Kidney (tissue), 14 donors: ENCODE results near the gene IGFBP5. TPM values are rescaled to one million over a fixed set of nuclear protein-coding genes. Genes with fewer than 3 reads are reported as not detected.

Experiments
- DNase-seq, 5 donors: peaks; one replicate each; pipeline ENCODE4 v3.0.0-alpha.2; 2013 to 2020
- FAIRE-seq: peaks from 2 replicates; lab custom pipeline; 2012; peaks lifted over from hg19 to GRCh38; lab: Jason Lieb, UNC
- H3K27ac ChIP-seq, 2 donors: one replicate each; pipeline ENCODE4 v1.7.0; 2013; ENCODE audit warnings: low read depth in 2 of 2, low read length in 2 of 2, inconsistent platforms in 1 of 2
- H3K27me3 ChIP-seq: one replicate; pipeline ENCODE4 v1.7.1; 2013; ENCODE audit warnings: low read length, inconsistent platforms; ENCODE audit not compliant: control insufficient read depth, insufficient read depth
- H3K36me3 ChIP-seq, 3 donors: one replicate each; pipeline versions ENCODE4 v1.7.0 to v1.7.1; 2013; ENCODE audit warnings: low read length in 3 of 3, control low read depth in 1 of 3, inconsistent platforms in 1 of 3; ENCODE audit not compliant: insufficient read depth in 3 of 3, control insufficient read depth in 2 of 3
- H3K4me1 ChIP-seq, 3 donors: one replicate each; pipeline versions ENCODE4 v1.7.0 to v1.7.1; 2013; ENCODE audit warnings: low read length in 3 of 3, inconsistent platforms in 1 of 3, low read depth in 1 of 3; ENCODE audit not compliant: control insufficient read depth in 2 of 3, insufficient read depth in 2 of 3
- H3K4me3 ChIP-seq, 3 donors: one replicate each; pipeline versions ENCODE4 v1.7.0 to v1.8.1; 2013; ENCODE audit warnings: low read length in 3 of 3, control low read depth in 1 of 3, inconsistent platforms in 1 of 3
- H3K9ac ChIP-seq, 3 donors: one replicate each; pipeline versions ENCODE4 v1.7.0 to v1.7.1; 2013; ENCODE audit warnings: low read length in 3 of 3, control low read depth in 1 of 3, inconsistent platforms in 1 of 3
- H3K9me3 ChIP-seq, 3 donors: one replicate each; pipeline versions ENCODE4 v1.7.0 to v1.7.1; 2013; ENCODE audit warnings: low read length in 3 of 3, control low read depth in 1 of 3, inconsistent platforms in 1 of 3; ENCODE audit not compliant: control insufficient read depth in 2 of 3, insufficient read depth in 1 of 3
- CTCF ChIP-seq: IDR thresholded peaks from 3 replicates; pipeline ENCODE4 v1.5.1; 2012; ENCODE audit warnings: mild to moderate bottlenecking, moderate library complexity, borderline replicate concordance; ENCODE audit not compliant: insufficient read depth; ENCODE audit errors: extremely low read depth
- intact Hi-C: fragments of 100-400 bp; cut with DNase I; formaldehyde crosslinking; loops from one replicate; pipeline ENCODE4 v1.11.1; 2022
- polyA plus RNA-seq: library from polyadenylated mRNA; stranded (reverse); fragments of 350-450 nt; fragmentation: Illumina TruSeq; extraction: RNeasy Lipid Tissue Mini Kit (QIAGEN cat#74804); gene quantifications from one replicate; pipeline ENCODE4 v1.2.3, GENCODE V29; 2014; ENCODE audit warnings: low read depth, low replicate concordance; ENCODE audit not compliant: insufficient read depth
- total RNA-seq: library from RNA; stranded (reverse); fragmentation: NEBNext Ultra II Directional; extraction: Animal tissue kit (Norgen Biotek cat#: 25700); gene quantifications from one replicate; pipeline ENCODE4 v1.2.1, GENCODE V29; 2021
- donor health status: control.
- donor health status: control.
- donor health status: control.
- donor health status: control.
- donor health status: control.
- donor health status: DM: yes; HTN: yes; CAD: no.
- donor health status: Normal renal cell carcinoma (clear cell type).

IGFBP5 gene
- total and polyA plus RNA-seq, 2 donors from 2014 or later, result 362 to 572 TPM

DNA sequence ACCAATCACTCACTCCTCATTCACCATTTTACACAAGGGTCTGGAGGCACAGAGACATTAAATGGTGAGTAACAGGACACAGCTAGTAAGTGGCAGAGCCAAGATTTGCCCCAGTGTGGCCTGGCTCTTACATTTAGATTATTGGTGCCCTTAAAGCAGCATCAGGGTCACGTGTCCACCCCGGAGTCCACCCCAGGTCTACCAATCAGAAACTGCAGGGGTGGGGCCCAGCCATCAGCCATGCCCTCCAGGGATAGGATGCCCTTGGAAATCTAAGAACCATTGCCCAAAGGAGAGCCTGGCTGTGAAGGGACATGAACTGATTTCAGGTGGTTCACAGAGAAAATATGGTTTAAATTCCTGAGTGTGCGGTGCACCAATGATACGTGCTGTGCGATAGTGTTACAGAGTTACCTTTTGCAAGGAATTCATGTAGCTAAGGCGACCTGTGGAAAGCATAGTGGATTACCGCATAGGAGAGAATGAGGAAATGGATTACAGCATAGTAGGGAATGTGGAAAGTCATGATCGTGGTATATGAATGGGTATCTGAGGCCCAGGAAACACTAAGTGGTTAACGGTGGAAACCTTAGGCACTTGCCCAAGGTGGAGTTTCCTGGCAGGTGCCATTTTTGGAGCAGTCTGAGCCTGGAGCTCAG lies 17.8 kb downstream of the IGFBP5 start:
- Histone ChIP-seq H3K9me3 (no peaks in the 10 kb centered on the region), H3K27ac (no peak overlapping the region), H3K4me3 (no peak overlapping the region), H3K27me3 (no peaks in the 10 kb centered on the region), H3K4me1 (peaks cover 0 to 8% (median 5%) of the 10 kb centered on the region in 3 donors), H3K36me3 (peaks cover 0 to 18% (median 5%) of the 10 kb centered on the region in 3 donors), H3K9ac (no peak overlapping the region)
- intact Hi-C loops, result no loop called here
- FAIRE-seq, result no peak
- TF ChIP-seq CTCF, result no peak
- DNase-seq, result no peak

GRCh38 chr2:216676630-216677029 lies 18.7 kb downstream of the IGFBP5 start:
- peaks cover 0 to 5% (median 0%) of the 10 kb centered on the region in 3 donors for H3K4me1 ChIP-seq
- no peak for TF ChIP-seq CTCF
- H3K4me3 ChIP-seq, result no peak overlapping the region
- FAIRE-seq (no peak), DNase-seq (no peak)
- intact Hi-C loops, result no loop called here
- H3K27me3 ChIP-seq, result no peaks in the 10 kb centered on the region
- no peak overlapping the region for H3K9ac ChIP-seq
- no peak overlapping the region for H3K27ac ChIP-seq
- H3K9me3 ChIP-seq, result no peaks in the 10 kb centered on the region
- H3K36me3 ChIP-seq, result peaks cover 0 to 18% (median 5%) of the 10 kb centered on the region in 3 donors

- Histone ChIP-seq H3K27me3 (no peaks in the 10 kb centered on the region), H3K4me1 (peaks cover 0 to 3% (median 0%) of the 10 kb centered on the region in 3 donors), H3K27ac (no peak overlapping the region), H3K36me3 (peaks cover 0 to 18% (median 5%) of the 10 kb centered on the region in 3 donors), H3K4me3 (no peak overlapping the region), H3K9me3 (no peaks in the 10 kb centered on the region), H3K9ac (no peak overlapping the region)
- intact Hi-C loops, result no loop called here
- FAIRE-seq, result no peak
- TF ChIP-seq CTCF, result no peak
- DNase-seq, result no peak
These were observed 21.0 kb downstream of the IGFBP5 start for GRCh38 chr2:216674376-216674775.
